ACC112 (cell line): Measurements from ENCODE around the gene ACTN1.
A peak's percentile ranks its signal among the peaks of the same experiment; 100 is the strongest.

Source experiments
- H2AFZ ChIP-seq: fragments of 200-600 bp; sonication (generic); one replicate; pipeline ENCODE4 v1.6.0; 2017; ENCODE audit warnings: antibody characterized with exemption, low read length; ENCODE audit not compliant: unreplicated experiment
- H3K27ac ChIP-seq: fragments of 200-600 bp; sonication (generic); 2 replicates; pipeline ENCODE4 v1.5.1; 2014; ENCODE audit warnings: low read depth, mild to moderate bottlenecking, antibody characterized with exemption, low read length, moderate library complexity
- H3K27me3 ChIP-seq: fragments of 200-600 bp; sonication (generic); 2 replicates; pipeline ENCODE4 v1.6.1; 2014; ENCODE audit warnings: mild to moderate bottlenecking, antibody characterized with exemption, low read length, moderate library complexity, mixed read lengths; ENCODE audit not compliant: insufficient read depth
- H3K36me3 ChIP-seq: fragments of 200-600 bp; sonication (generic); 2 replicates; pipeline ENCODE4 v1.6.1; 2016; ENCODE audit warnings: mild to moderate bottlenecking, antibody characterized with exemption, low read length, moderate library complexity, mixed read lengths; ENCODE audit not compliant: insufficient read depth
- H3K4me1 ChIP-seq: fragments of 200-600 bp; sonication (generic); one replicate; pipeline ENCODE4 v1.6.1; 2016; ENCODE audit warnings: low read length, mixed read lengths; ENCODE audit not compliant: insufficient read depth, unreplicated experiment, control insufficient read depth
- H3K4me3 ChIP-seq: fragments of 200-600 bp; sonication (generic); 2 replicates; pipeline ENCODE4 v1.5.1; 2014; ENCODE audit warnings: mild to moderate bottlenecking, low read depth, low read length
- H3K79me2 ChIP-seq: fragments of 200-600 bp; sonication (generic); one replicate; pipeline ENCODE4 v1.6.0; 2016; ENCODE audit warnings: low read length; ENCODE audit not compliant: control insufficient read depth, unreplicated experiment, insufficient read depth

The ACTN1 gene

GRCh38 chr14:68961781-68962584, 17.1 kb downstream of the ACTN1 start:
- Histone ChIP-seq H3K27me3 (no peaks in the 10 kb centered on the region), H3K36me3 (0 out of 2 replicates have a peak, but pooled peaks cover 2% of the 10 kb centered on the region), H3K4me3 (no peak overlapping the region), H2AFZ (no peak overlapping the region), H3K4me1 (peaks cover 82% of the 10 kb centered on the region), H3K79me2 (peaks cover 100% of the 10 kb centered on the region), H3K27ac (peak overlapping the region; percentile 28; the same call in 1 of the 2 replicates)

GRCh38 chr14:68961361-68961760, 17.7 kb downstream of the ACTN1 start:
- H3K79me2 ChIP-seq, result peaks cover 100% of the 10 kb centered on the region
- H3K27ac ChIP-seq, result no peak overlapping the region; the same call in 1 of the 2 replicates
- H3K27me3 ChIP-seq, result no peaks in the 10 kb centered on the region
- no peak overlapping the region for H3K4me3 ChIP-seq
- no peak overlapping the region for H2AFZ ChIP-seq
- H3K4me1 ChIP-seq, result peaks cover 82% of the 10 kb centered on the region
- H3K36me3 ChIP-seq, result peaks cover 8% of the 10 kb centered on the region; the same call in 1 of the 2 replicates

GRCh38 chr14:68960123-68960522, 19.0 kb downstream of the ACTN1 start:
- Histone ChIP-seq H3K27ac (no peak overlapping the region), H2AFZ (no peak overlapping the region), H3K4me1 (peaks cover 87% of the 10 kb centered on the region), H3K27me3 (no peaks in the 10 kb centered on the region), H3K36me3 (peaks cover 9% of the 10 kb centered on the region; the same call in 1 of the 2 replicates), H3K79me2 (peaks cover 100% of the 10 kb centered on the region), H3K4me3 (no peak overlapping the region)

- Histone ChIP-seq H3K79me2 (peaks cover 99% of the 10 kb centered on the region), H3K4me1 (peaks cover 88% of the 10 kb centered on the region), H3K36me3 (peaks cover 9% of the 10 kb centered on the region; the same call in 1 of the 2 replicates), H2AFZ (no peak overlapping the region), H3K27ac (peak overlapping the region; percentile 46), H3K27me3 (no peaks in the 10 kb centered on the region), H3K4me3 (no peak overlapping the region; the same call in 1 of the 2 replicates)
Measured at GRCh38 chr14:68959035-68959434, 20.1 kb downstream of the ACTN1 start.

- Histone ChIP-seq H3K79me2 (peaks cover 96% of the 10 kb centered on the region), H3K27ac (peak overlapping the region; percentile 46), H3K4me3 (no peak overlapping the region; the same call in 1 of the 2 replicates), H3K4me1 (peaks cover 88% of the 10 kb centered on the region), H2AFZ (no peak overlapping the region), H3K27me3 (no peaks in the 10 kb centered on the region), H3K36me3 (peaks cover 9% of the 10 kb centered on the region; the same call in 1 of the 2 replicates)
Measured at GRCh38 chr14:68958553-68958952, 20.5 kb downstream of the ACTN1 start.

GRCh38 chr14:68957775-68958174, 21.3 kb downstream of the ACTN1 start:
- peaks cover 96% of the 10 kb centered on the region for H3K79me2 ChIP-seq
- peaks cover 91% of the 10 kb centered on the region for H3K4me1 ChIP-seq
- no peak overlapping the region for H3K4me3 ChIP-seq
- peaks cover 9% of the 10 kb centered on the region; the same call in 1 of the 2 replicates for H3K36me3 ChIP-seq
- no peaks in the 10 kb centered on the region for H3K27me3 ChIP-seq
- no peak overlapping the region for H2AFZ ChIP-seq
- peak overlapping the region; percentile 46 for H3K27ac ChIP-seq

GRCh38 chr14:68956724-68957123, 22.4 kb downstream of the ACTN1 start:
- Histone ChIP-seq H3K36me3 (peaks cover 9% of the 10 kb centered on the region; the same call in 1 of the 2 replicates), H3K79me2 (peaks cover 94% of the 10 kb centered on the region), H3K27me3 (no peaks in the 10 kb centered on the region), H3K27ac (peak overlapping the region; percentile 69), H3K4me3 (peak overlapping the region; percentile 5; the same call in 1 of the 2 replicates), H3K4me1 (peaks cover 91% of the 10 kb centered on the region), H2AFZ (no peak overlapping the region)

- H3K27ac ChIP-seq, result peak overlapping the region; percentile 69
- no peak overlapping the region for H3K4me3 ChIP-seq
- peaks cover 92% of the 10 kb centered on the region for H3K79me2 ChIP-seq
- no peak overlapping the region for H2AFZ ChIP-seq
- no peaks in the 10 kb centered on the region for H3K27me3 ChIP-seq
- H3K4me1 ChIP-seq, result peaks cover 89% of the 10 kb centered on the region
- H3K36me3 ChIP-seq, result peaks cover 9% of the 10 kb centered on the region; the same call in 1 of the 2 replicates
Measured at GRCh38 chr14:68955851-68956179, 23.3 kb downstream of the ACTN1 start.

- H2AFZ ChIP-seq, result no peak overlapping the region
- no peaks in the 10 kb centered on the region for H3K27me3 ChIP-seq
- H3K36me3 ChIP-seq, result peaks cover 9% of the 10 kb centered on the region; the same call in 1 of the 2 replicates
- H3K27ac ChIP-seq, result peak overlapping the region; percentile 69
- peaks cover 89% of the 10 kb centered on the region for H3K4me1 ChIP-seq
- peaks cover 91% of the 10 kb centered on the region for H3K79me2 ChIP-seq
- no peak overlapping the region; the same call in 1 of the 2 replicates for H3K4me3 ChIP-seq
Measured at GRCh38 chr14:68955164-68955850, 23.8 kb downstream of the ACTN1 start.

GRCh38 chr14:68953196-68953555, 25.9 kb downstream of the ACTN1 start:
- peaks cover 9% of the 10 kb centered on the region; the same call in 1 of the 2 replicates for H3K36me3 ChIP-seq
- no peaks in the 10 kb centered on the region for H3K27me3 ChIP-seq
- peaks cover 88% of the 10 kb centered on the region for H3K4me1 ChIP-seq
- H2AFZ ChIP-seq, result no peak overlapping the region
- H3K79me2 ChIP-seq, result peaks cover 91% of the 10 kb centered on the region
- peak overlapping the region; percentile 40 for H3K4me3 ChIP-seq
- H3K27ac ChIP-seq, result peak overlapping the region; percentile 92
